ENCODE data around the gene ATRIP.

DNA sequence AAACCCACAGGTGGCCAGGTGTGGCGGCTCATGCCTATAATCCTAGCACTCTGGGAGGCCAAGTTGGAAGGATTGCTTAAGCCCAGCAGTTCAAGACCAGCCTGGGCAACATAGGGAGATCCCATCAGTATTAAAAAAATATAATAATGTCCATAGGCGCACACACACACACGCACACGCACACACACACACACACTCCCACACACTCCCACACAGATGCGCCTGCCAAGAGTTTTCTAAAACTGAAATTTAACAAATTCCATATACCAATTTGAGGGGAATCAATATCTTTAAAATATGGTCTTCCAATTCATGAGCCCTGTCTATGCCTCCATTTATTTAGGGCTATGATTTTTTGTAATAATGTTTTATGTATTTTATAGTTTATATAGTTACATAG is 40.4 kb downstream of the ATRIP start:
- TF ChIP-seq, protein P1, sequence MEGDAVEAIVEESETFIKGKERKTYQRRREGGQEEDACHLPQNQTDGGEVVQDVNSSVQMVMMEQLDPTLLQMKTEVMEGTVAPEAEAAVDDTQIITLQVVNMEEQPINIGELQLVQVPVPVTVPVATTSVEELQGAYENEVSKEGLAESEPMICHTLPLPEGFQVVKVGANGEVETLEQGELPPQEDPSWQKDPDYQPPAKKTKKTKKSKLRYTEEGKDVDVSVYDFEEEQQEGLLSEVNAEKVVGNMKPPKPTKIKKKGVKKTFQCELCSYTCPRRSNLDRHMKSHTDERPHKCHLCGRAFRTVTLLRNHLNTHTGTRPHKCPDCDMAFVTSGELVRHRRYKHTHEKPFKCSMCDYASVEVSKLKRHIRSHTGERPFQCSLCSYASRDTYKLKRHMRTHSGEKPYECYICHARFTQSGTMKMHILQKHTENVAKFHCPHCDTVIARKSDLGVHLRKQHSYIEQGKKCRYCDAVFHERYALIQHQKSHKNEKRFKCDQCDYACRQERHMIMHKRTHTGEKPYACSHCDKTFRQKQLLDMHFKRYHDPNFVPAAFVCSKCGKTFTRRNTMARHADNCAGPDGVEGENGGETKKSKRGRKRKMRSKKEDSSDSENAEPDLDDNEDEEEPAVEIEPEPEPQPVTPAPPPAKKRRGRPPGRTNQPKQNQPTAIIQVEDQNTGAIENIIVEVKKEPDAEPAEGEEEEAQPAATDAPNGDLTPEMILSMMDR (IDR thresholded peaks at IDR 0.05): no peak
- no peak for TF ChIP-seq POLR2A (IDR thresholded peaks at IDR 0.05)

Data from lower leg skin (tissue), 3 donors.